ENCODE measurements around the gene PECR. TPM values are rescaled to one million over a fixed set of nuclear protein-coding genes. Genes with fewer than 3 reads are reported as not detected.

Gene PECR
- total and polyA plus RNA-seq, 5 experiments from 2014 or later, result 15.7 to 33.3 (median 25.4) TPM

- H3K4me1 Mint-ChIP-seq, result peaks cover 13 to 20% (median 18%) of the 10 kb centered on the region in 4 donors
- ATAC-seq (no peak), DNase-seq (no peak)
- POLR2A ChIA-PET, result no interaction called here
- peaks cover 0 to 45% (median 7%) of the 10 kb centered on the region in 3 donors for H3K36me3 Mint-ChIP-seq
- no peaks in the 10 kb centered on the region for H3K27me3 Mint-ChIP-seq
- no peak overlapping the region for H3K4me3 Mint-ChIP-seq
- H3K9me3 Mint-ChIP-seq, result no peaks in the 10 kb centered on the region
- peak overlapping the region in 3 of 10 donors; percentile 56 to 65 (median 63) for H3K27ac Mint-ChIP-seq
Observed at GRCh38 chr2:216066230-216066629, 15.4 kb downstream of the PECR start.

DNA sequence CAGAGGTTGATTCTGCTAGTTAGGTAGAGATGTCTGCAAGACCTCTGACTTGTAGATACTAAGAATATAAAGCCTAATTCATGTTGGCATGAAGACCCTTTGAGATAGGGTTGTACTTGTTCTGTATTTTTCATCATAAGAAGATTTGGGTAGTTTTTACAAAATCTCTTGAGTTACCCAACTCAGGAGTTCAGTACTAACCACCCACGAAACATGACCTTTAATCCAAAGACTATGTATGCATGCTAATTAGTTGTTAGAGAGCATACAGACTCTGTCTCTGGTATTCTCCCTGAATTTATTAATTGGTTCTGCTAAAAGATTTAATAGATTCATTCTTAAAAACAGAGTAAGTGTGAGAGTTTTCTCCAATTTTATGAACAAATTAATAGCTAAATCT is 16.9 kb downstream of the PECR start:
- Mint-ChIP-seq H3K27ac (no peak overlapping the region), H3K4me1 (peaks cover 11 to 20% (median 18%) of the 10 kb centered on the region in 4 donors), H3K36me3 (peaks cover 0 to 48% (median 7%) of the 10 kb centered on the region in 3 donors), H3K4me3 (no peak overlapping the region), H3K27me3 (no peaks in the 10 kb centered on the region), H3K9me3 (no peaks in the 10 kb centered on the region)
- ATAC-seq (no peak), DNase-seq (no peak)
- POLR2A ChIA-PET, result interaction anchor here (0.5 to 1.1 kb wide), 2 partner anchors 17 to 19 kb away, joined by 3 to 5 read pairs; partner anchors contain the start of gene PECR

DNA sequence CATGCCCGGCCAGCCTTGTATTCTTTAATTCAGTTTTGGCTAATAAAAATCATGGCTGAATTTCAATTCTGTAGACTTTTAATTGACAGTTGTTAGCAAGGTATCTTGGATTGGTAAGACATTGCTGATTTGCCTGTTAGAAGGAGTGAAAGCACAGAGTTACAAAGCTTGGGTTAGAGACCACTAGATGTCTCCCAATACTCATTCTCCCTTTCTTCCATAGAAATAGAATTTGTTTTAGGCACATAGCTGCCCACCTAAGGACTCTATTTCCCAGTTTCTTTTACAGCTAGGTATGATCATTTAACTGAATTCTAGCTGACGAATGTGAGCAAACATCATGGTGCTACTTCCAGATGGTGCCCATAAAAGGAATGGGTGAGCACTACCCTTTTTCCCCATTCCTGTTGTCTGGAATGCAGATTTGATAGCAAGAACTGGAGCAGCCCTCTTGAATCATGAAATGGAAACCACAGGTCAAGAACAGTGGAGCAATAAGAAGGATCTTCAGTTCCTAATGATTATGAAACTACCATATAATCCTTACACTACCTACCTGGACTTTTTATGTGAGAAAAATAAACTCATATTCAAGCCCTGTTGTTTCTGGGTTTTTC is 17.5 kb downstream of the PECR start:
- DNase-seq, result no peak
- Mint-ChIP-seq H3K4me3 (no peak overlapping the region), H3K27me3 (no peaks in the 10 kb centered on the region), H3K9me3 (peaks cover 0 to 3% (median 0%) of the 10 kb centered on the region in 9 donors), H3K36me3 (peaks cover 0 to 45% (median 11%) of the 10 kb centered on the region in 3 donors), H3K27ac (no peak overlapping the region), H3K4me1 (peaks cover 9 to 19% (median 17%) of the 10 kb centered on the region in 4 donors)
- ATAC-seq, result no peak
- POLR2A ChIA-PET, result interaction anchor here (0.5 kb wide), 1 partner anchor 18 kb away, joined by 5 read pairs; no protein-coding TSS in a partner anchor

DNA sequence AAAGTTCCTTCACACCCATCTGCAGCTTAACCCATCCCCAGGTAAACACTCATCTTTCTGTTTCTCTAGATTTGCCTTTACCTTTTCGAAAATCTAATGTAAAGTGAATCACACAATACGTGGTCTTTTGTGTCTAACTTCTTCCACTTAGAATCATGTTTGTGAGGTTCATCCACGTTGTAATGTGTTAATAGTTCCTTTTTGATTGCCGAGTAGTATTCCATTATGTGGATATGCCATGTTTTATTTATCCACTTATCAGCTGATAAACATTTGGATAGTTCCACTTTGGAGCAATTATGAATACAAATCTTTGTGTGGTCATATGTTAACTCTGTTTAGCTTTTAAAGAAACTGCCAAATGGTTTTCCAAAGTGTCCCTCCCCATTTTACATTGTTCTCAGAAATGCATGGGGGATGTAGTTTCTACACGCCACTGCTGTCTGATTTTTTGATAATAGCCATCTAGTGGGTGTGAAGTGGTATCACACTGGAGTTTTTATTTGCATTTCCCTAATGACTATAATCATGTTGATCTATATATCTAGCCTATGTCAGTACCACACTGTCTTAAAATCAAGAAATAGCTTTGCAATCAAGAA is 22.3 kb downstream of the PECR start:
- Mint-ChIP-seq H3K36me3 (peaks cover 0 to 35% (median 12%) of the 10 kb centered on the region in 3 donors), H3K4me1 (peaks cover 10 to 40% (median 21%) of the 10 kb centered on the region in 4 donors), H3K27me3 (no peaks in the 10 kb centered on the region), H3K4me3 (peak overlapping the region in 2 of 10 donors; percentile 19 to 39), H3K27ac (peak overlapping the region in 6 of 10 donors; percentile 17 to 100 (median 46)), H3K9me3 (peaks cover 0 to 5% (median 0%) of the 10 kb centered on the region in 9 donors)
- ATAC-seq, result no peak
- POLR2A ChIA-PET, result interaction anchor here (1.2 to 3.0 kb wide), 3 partner anchors 22 to 49 kb away, joined by 3 to 24 read pairs (median 12); partner anchors contain the start of genes PECR, TMEM169 and XRCC5
- DNase-seq, result peak in 1 of 10 donors; percentile 23

GRCh38 chr2:216057688-216058193 is 23.9 kb downstream of the PECR start:
- H3K4me3 Mint-ChIP-seq, result peak overlapping the region; percentile 72 to 90 (median 83)
- peaks cover 0 to 5% (median 0%) of the 10 kb centered on the region in 9 donors for H3K9me3 Mint-ChIP-seq
- H3K27ac Mint-ChIP-seq, result peak overlapping the region; percentile 94 to 100 (median 99)
- peak; percentile 28 to 83 (median 65) for DNase-seq
- peaks cover 10 to 40% (median 21%) of the 10 kb centered on the region in 4 donors for H3K4me1 Mint-ChIP-seq
- H3K27me3 Mint-ChIP-seq, result no peaks in the 10 kb centered on the region
- ATAC-seq, result peak; percentile 99
- POLR2A ChIA-PET, result interaction anchor here (1.0 to 3.0 kb wide), 6 partner anchors 24 to 56 kb away, joined by 3 to 24 read pairs (median 6); partner anchors contain the start of genes PECR, TMEM169 and XRCC5
- peaks cover 0 to 24% (median 12%) of the 10 kb centered on the region in 3 donors for H3K36me3 Mint-ChIP-seq

DNA sequence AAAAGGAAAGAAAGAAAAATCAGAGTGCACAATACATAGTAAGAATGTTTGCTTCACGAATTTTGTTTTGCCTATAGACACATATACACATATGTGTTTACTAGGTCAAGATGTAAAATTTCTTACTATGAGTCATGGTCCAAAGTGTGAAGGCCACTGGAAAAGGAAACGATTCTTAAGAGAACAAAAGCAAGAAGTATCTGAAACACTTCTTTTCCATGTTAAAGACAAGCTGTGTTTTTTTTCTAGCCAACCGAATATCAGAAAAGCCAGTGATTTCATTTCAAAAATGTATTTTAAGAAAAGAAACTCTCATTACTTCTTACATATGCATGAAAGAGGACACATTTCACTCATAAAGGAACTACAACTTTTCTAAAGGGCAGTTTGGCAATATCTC is 24.9 kb downstream of the PECR start:
- POLR2A ChIA-PET, result interaction anchor here (0.7 to 3.0 kb wide), 3 partner anchors 52 to 148 kb away, joined by 4 to 24 read pairs (median 5); partner anchors contain the start of gene XRCC5
- Mint-ChIP-seq H3K27ac (peak overlapping the region in 9 of 10 donors; percentile 98 to 100 (median 99)), H3K4me3 (peak overlapping the region in 3 of 10 donors; percentile 9 to 76 (median 20)), H3K9me3 (peaks cover 0 to 5% (median 0%) of the 10 kb centered on the region in 9 donors), H3K4me1 (peaks cover 10 to 40% (median 21%) of the 10 kb centered on the region in 4 donors), H3K27me3 (no peaks in the 10 kb centered on the region), H3K36me3 (peaks cover 0 to 16% (median 14%) of the 10 kb centered on the region in 3 donors)
- no peak for ATAC-seq
- no peak for DNase-seq

DNA sequence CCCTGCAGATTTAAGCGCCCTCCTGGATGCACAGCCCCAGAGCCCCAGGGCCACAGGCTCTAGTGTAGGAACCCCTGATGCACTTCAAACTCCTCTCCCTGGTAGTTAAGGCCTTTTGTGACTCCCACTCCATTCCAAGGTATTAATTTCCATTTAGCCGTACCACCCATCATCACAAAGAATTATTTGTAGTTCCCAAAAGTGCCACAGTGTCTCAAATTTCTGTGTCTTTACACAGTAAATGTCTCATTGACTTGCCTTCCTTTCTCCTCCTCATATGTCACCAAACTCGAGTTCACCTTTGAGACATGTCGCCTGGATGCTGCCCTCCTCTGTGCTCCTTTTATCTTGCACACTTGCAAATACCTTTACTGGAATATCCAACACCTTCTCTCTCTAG is 25.9 kb downstream of the PECR start:
- POLR2A ChIA-PET, result no interaction called here
- H3K4me1 Mint-ChIP-seq, result peaks cover 10 to 40% (median 21%) of the 10 kb centered on the region in 4 donors
- H3K27ac Mint-ChIP-seq, result peak overlapping the region in 7 of 10 donors; percentile 1 to 100 (median 28)

DNA sequence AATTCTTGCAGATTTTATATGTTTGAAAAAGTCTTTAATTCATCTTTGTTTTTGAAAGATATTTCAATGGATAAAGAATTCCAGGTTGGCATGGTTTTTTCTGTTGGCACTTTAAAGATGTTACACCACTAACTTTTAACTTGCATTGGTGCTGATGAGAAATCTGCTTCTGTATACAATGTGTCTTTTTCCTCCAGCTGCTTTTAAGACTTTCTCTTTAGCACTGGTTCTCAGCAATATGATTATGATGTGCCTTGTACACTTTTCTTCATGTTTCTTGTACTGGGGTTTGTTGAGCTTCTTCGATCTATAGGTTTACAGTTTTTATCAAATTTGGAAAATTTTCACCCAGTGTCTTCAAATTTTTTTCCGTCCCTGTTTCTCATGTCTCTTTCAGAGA is 29.2 kb downstream of the PECR start:
- DNase-seq (no peak), ATAC-seq (no peak)
- H3K4me1 Mint-ChIP-seq, result peaks cover 1 to 18% (median 9%) of the 10 kb centered on the region in 4 donors
- H3K9me3 Mint-ChIP-seq, result no peaks in the 10 kb centered on the region
- POLR2A ChIA-PET, result interaction anchor here (0.6 kb wide), 1 partner anchor 9 kb away, joined by 5 read pairs; no protein-coding TSS in a partner anchor
- no peak overlapping the region for H3K4me3 Mint-ChIP-seq
- H3K27ac Mint-ChIP-seq, result peak overlapping the region in 1 of 10 donors; percentile 34
- no peaks in the 10 kb centered on the region for H3K27me3 Mint-ChIP-seq
- peaks cover 0 to 36% (median 21%) of the 10 kb centered on the region in 3 donors for H3K36me3 Mint-ChIP-seq

More for the DNA sequence above, 25.9 kb downstream of the PECR start:
- DNase-seq (no peak), ATAC-seq (no peak)
- Mint-ChIP-seq H3K4me3 (no peak overlapping the region), H3K36me3 (peaks cover 0 to 17% (median 16%) of the 10 kb centered on the region in 3 donors), H3K27me3 (no peaks in the 10 kb centered on the region), H3K9me3 (peaks cover 0 to 5% (median 0%) of the 10 kb centered on the region in 9 donors)

DNA sequence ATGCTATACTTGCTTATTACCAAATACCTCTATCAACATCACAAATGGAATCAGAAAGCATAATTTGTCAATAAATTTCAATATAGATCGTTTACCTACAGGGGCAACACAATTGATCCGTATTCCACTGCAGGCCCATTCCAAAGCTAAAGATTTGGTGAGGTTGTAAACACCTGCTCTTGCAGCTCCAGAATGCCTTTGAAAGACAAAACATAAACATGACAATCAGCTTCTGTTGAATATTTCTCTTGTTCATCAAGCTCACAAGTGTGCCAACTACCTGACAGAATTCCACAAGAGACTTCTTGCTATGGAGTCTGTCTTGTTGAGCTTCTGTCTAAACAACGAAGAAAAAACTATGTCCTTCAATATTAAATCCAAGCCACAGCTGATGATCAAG is 30.3 kb downstream of the PECR start:
- POLR2A ChIA-PET, result interaction anchor here (0.7 kb wide), 2 partner anchors 75 to 132 kb away, joined by 3 to 5 read pairs; no protein-coding TSS in a partner anchor
- H3K27me3 Mint-ChIP-seq, result no peaks in the 10 kb centered on the region
- DNase-seq (no peak), ATAC-seq (no peak)
- no peak overlapping the region for H3K4me3 Mint-ChIP-seq
- no peaks in the 10 kb centered on the region for H3K9me3 Mint-ChIP-seq
- peaks cover 0 to 36% (median 21%) of the 10 kb centered on the region in 3 donors for H3K36me3 Mint-ChIP-seq
- peaks cover 0 to 8% (median 4%) of the 10 kb centered on the region in 4 donors for H3K4me1 Mint-ChIP-seq
- no peak overlapping the region for H3K27ac Mint-ChIP-seq

DNA sequence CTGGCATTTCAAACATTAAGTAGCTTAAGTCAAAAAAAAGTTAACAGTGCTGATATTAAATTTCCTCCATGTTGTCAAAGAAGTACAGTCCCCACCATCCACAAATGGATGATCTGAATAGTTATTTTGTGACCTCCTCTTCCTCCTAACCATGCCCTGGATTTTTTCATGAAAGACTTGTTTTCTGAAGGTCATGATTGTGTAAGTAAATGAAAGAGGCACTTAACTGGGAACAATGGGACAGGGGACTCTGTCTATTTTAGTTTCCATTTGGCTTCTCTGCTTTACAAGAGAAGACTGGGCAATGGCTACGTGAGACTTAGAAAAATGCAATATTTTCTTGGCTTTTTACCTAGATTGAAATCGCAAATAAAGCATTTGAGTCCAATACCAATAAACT is 32.2 kb downstream of the PECR start:
- H3K9me3 Mint-ChIP-seq, result no peaks in the 10 kb centered on the region
- POLR2A ChIA-PET, result interaction anchor here (0.7 kb wide), 1 partner anchor 14 kb away, joined by 6 read pairs; no protein-coding TSS in a partner anchor
- no peak overlapping the region for H3K4me3 Mint-ChIP-seq
- DNase-seq (no peak), ATAC-seq (no peak)
- H3K4me1 Mint-ChIP-seq, result no peaks in the 10 kb centered on the region
- peaks cover 0 to 38% (median 16%) of the 10 kb centered on the region in 3 donors for H3K36me3 Mint-ChIP-seq
- no peaks in the 10 kb centered on the region for H3K27me3 Mint-ChIP-seq
- H3K27ac Mint-ChIP-seq, result no peak overlapping the region

GRCh38 chr2:216047397-216047796 is 34.2 kb downstream of the PECR start:
- POLR2A ChIA-PET, result no interaction called here
- Mint-ChIP-seq H3K4me1 (peaks cover 0 to 2% (median 0%) of the 10 kb centered on the region in 4 donors), H3K4me3 (no peak overlapping the region)

DNA sequence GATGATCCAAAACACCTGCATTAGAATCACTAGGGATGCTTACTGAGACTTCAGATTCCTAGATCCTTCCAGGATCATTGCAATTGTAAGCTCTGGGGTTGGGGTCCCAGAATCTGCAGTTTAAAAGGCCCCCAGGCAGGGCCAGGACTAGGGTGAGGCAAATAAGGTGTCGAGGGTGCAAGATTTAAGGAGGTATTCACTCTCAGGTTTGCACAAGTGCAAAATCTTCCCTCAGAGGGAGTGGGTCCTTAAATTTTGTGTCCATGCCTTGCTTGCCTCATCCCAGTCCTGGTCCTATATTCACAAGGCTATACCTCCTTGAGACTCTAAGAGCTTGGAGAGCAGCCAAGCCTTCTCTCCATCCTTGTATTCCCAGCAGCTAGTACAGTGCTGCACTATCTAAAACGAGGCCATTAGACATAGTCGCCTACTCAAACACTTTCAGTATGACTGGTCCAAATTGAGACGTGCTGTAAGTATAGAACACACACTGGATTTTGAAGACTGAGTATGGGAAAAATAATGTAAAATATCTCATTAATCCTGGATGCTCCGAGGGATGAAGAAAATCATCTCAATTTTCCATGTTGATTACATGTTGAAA is 36.6 kb downstream of the PECR start:
- no peak for ATAC-seq
- H3K27ac Mint-ChIP-seq, result peak overlapping the region in 1 of 10 donors; percentile 31

More at GRCh38 chr2:216047397-216047796, 34.2 kb downstream of the PECR start:
- no peak for ATAC-seq
- Mint-ChIP-seq H3K36me3 (peaks cover 0 to 53% (median 21%) of the 10 kb centered on the region in 3 donors), H3K27me3 (no peaks in the 10 kb centered on the region), H3K27ac (no peak overlapping the region), H3K9me3 (no peaks in the 10 kb centered on the region)
- no peak for DNase-seq

More for the DNA sequence above, 36.6 kb downstream of the PECR start:
- Mint-ChIP-seq H3K4me3 (no peak overlapping the region), H3K27me3 (no peaks in the 10 kb centered on the region), H3K36me3 (peaks cover 0 to 55% (median 13%) of the 10 kb centered on the region in 3 donors), H3K4me1 (peaks cover 0 to 2% (median 0%) of the 10 kb centered on the region in 4 donors), H3K9me3 (no peaks in the 10 kb centered on the region)
- POLR2A ChIA-PET, result no interaction called here
- no peak for DNase-seq
